ENCODE results near the gene MGA.

- no peak for TF ChIP-seq CTCF (optimal IDR thresholded peaks at IDR 0.05 in 1 of 3, IDR thresholded peaks at IDR 0.05 in 1 of 3, conservative IDR thresholded peaks at IDR 0.05 in 1 of 3; ENCODE audit: extremely low read depth in 1 of 3, insufficient read depth in 2 of 3, low read length in 3 of 3)
- TF ChIP-seq EZH2 (IDR thresholded peaks at IDR 0.05; ENCODE audit: low read length) = no peak
Measured at GRCh38 chr15:41689834-41690233, 29.6 kb downstream of the MGA start.

Data from keratinocyte (primary cell).